Hepatocyte (in vitro differentiated cells): ENCODE data around the gene RBBP5. TPM values are rescaled to one million over a fixed set of nuclear protein-coding genes. Genes with fewer than 3 reads are reported as not detected.

ENCODE experiments used
- DNase-seq: peaks from one replicate; pipeline ENCODE4 v3.0.0-alpha.2; 2016; ENCODE audit warnings: low spot score
- H2AFZ ChIP-seq: fragments of 200-600 bp; sonication (generic); 2 replicates; pipeline ENCODE4 v1.6.0; 2016; ENCODE audit warnings: antibody characterized with exemption, mild to moderate bottlenecking
- H3K27ac ChIP-seq: fragments of 200-600 bp; sonication (generic); 2 replicates; pipeline ENCODE4 v1.5.1; 2016; ENCODE audit warnings: mild to moderate bottlenecking
- H3K27me3 ChIP-seq: fragments of 200-600 bp; sonication (generic); 2 replicates; pipeline ENCODE4 v1.6.1; 2016
- H3K36me3 ChIP-seq: fragments of 200-600 bp; sonication (generic); replicated peaks from 2 replicates; pipeline ENCODE4 v1.5.1; 2016; ENCODE audit warnings: low read depth; ENCODE audit not compliant: insufficient read depth
- H3K4me1 ChIP-seq: fragments of 200-600 bp; sonication (generic); 2 replicates; pipeline ENCODE4 v1.5.1; 2016; ENCODE audit warnings: mild to moderate bottlenecking, moderate library complexity; ENCODE audit not compliant: insufficient read depth
- H3K4me2 ChIP-seq: fragments of 200-600 bp; sonication (generic); 2 replicates; pipeline ENCODE4 v1.6.0; 2016
- H3K4me3 ChIP-seq: fragments of 200-600 bp; sonication (generic); 2 replicates; pipeline ENCODE4 v1.5.1; 2016; ENCODE audit warnings: mild to moderate bottlenecking
- H3K79me2 ChIP-seq: fragments of 200-600 bp; sonication (generic); 2 replicates; pipeline ENCODE4 v1.6.0; 2017; ENCODE audit warnings: mild to moderate bottlenecking
- H3K9me2 ChIP-seq: fragments of 200-600 bp; sonication (generic); replicated peaks from 2 replicates; pipeline ENCODE4 v1.6.0; 2017; ENCODE audit warnings: mild to moderate bottlenecking; ENCODE audit not compliant: insufficient read depth
- H3K9me3 ChIP-seq: fragments of 200-600 bp; sonication (generic); 2 replicates; pipeline ENCODE4 v1.5.1; 2016; ENCODE audit warnings: low read depth, mild to moderate bottlenecking
- H4K20me1 ChIP-seq: fragments of 200-600 bp; sonication (generic); 2 replicates; pipeline ENCODE4 v1.6.0; 2016; ENCODE audit warnings: mild to moderate bottlenecking; ENCODE audit not compliant: insufficient read depth, poor library complexity, severe bottlenecking
- EZH2 ChIP-seq: fragments of 200-600 bp; sonication (generic); IDR thresholded peaks from 2 replicates; pipeline ENCODE4 v1.6.1; 2016; ENCODE audit warnings: antibody characterized with exemption, mild to moderate bottlenecking, borderline replicate concordance
- EZH2phosphoT487 ChIP-seq: fragments of 200-600 bp; sonication (generic); IDR thresholded peaks from one replicate; pipeline ENCODE4 v1.6.1; 2018; ENCODE audit warnings: antibody characterized with exemption, mild to moderate bottlenecking, low read depth, moderate library complexity; ENCODE audit not compliant: unreplicated experiment, severe bottlenecking
- WGBS: methylation state at CpG from one replicate; pipeline ENCODE4 v1.1.6; 2016; ENCODE audit warnings: low lambda C conversion rate; ENCODE audit errors: missing lambda C conversion rate; 5-methylcytosine and 5-hydroxymethylcytosine counted together
- polyA plus RNA-seq: library from polyadenylated mRNA; unstranded; fragments of >200 nt; fragmentation: Nextera tagmentation; extraction: Ambion mirVana; gene quantifications from 2 replicates; pipeline ENCODE4 v1.2.1, GENCODE V29; 2016
- total RNA-seq: library from RNA; depleted of rRNA; stranded (reverse); fragments of >200 nt; gene quantifications from 2 replicates; pipeline ENCODE4 v1.2.3, GENCODE V29; 2014
- TF ChIP-seq, protein P1 (sequence below): fragments of 200-600 bp; sonication (generic); IDR thresholded peaks from 2 replicates; pipeline ENCODE4 v1.5.1; 2016; ENCODE audit warnings: antibody characterized with exemption, mild to moderate bottlenecking; ENCODE audit not compliant: poor library complexity

The RBBP5 gene
- total and polyA plus RNA-seq, 2 experiments from 2014 or later: 9.0 to 15.3 TPM

DNA sequence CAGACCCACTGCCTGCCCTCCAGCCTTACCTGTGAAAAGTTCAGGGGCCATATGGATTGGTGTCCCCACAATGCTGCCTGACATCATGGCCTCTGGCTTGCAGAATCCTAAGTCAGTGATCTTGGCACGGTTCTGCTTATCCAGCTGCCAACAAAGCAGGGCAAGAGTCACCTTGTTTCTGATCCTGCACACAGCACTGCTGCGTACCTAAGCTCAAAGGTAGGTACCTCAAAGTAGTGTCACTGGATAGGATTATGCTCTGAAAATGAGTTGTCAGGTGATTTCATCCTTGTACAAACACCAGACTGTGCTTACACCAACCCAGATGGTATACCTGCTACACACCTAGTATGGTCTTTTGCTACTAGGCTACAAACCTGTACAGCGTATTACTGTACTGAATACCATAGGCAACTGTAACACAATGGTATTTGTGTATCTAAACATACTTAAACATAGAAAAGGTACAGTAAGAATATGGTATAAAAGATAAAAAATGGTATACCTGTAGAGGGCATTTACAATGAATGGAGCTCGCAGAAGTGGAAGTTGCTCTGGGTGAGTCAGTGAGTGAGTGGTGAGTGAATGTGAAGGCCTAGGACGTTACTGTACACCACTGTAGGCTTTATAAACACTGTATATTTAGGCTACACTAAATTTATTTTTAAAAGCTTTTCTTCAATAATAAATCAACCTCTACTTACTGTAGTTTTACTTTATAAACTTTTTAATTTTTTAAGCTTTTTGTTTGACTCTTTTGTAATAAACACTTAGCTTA lies 29.1 kb upstream of the RBBP5 start:
- Histone ChIP-seq H4K20me1 (no peaks in the 10 kb centered on the region), H3K27ac (peak overlapping the region; percentile 13), H3K9me2 (no peaks in the 10 kb centered on the region), H3K4me3 (no peak overlapping the region), H3K79me2 (no peaks in the 10 kb centered on the region), H3K9me3 (no peaks in the 10 kb centered on the region), H3K4me2 (no peak overlapping the region), H3K36me3 (peaks cover 2% of the 10 kb centered on the region), H3K4me1 (no peaks in the 10 kb centered on the region), H3K27me3 (no peaks in the 10 kb centered on the region), H2AFZ (no peak overlapping the region)
- peak; percentile 8 for DNase-seq
- 84% methylated on average over 5 of the region's 5 CpGs for WGBS
- TF ChIP-seq EZH2: no peak
- TF ChIP-seq, protein P1, sequence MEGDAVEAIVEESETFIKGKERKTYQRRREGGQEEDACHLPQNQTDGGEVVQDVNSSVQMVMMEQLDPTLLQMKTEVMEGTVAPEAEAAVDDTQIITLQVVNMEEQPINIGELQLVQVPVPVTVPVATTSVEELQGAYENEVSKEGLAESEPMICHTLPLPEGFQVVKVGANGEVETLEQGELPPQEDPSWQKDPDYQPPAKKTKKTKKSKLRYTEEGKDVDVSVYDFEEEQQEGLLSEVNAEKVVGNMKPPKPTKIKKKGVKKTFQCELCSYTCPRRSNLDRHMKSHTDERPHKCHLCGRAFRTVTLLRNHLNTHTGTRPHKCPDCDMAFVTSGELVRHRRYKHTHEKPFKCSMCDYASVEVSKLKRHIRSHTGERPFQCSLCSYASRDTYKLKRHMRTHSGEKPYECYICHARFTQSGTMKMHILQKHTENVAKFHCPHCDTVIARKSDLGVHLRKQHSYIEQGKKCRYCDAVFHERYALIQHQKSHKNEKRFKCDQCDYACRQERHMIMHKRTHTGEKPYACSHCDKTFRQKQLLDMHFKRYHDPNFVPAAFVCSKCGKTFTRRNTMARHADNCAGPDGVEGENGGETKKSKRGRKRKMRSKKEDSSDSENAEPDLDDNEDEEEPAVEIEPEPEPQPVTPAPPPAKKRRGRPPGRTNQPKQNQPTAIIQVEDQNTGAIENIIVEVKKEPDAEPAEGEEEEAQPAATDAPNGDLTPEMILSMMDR: no peak
- TF ChIP-seq EZH2phosphoT487: no peak

GRCh38 chr1:205147191-205147835 lies 25.5 kb upstream of the RBBP5 start:
- DNase-seq: no peak
- Histone ChIP-seq H3K27ac (no peak overlapping the region), H2AFZ (no peak overlapping the region), H4K20me1 (no peaks in the 10 kb centered on the region), H3K4me1 (peaks cover 10% of the 10 kb centered on the region), H3K27me3 (no peaks in the 10 kb centered on the region), H3K9me2 (no peaks in the 10 kb centered on the region), H3K4me2 (no peak overlapping the region), H3K9me3 (no peaks in the 10 kb centered on the region), H3K36me3 (no peaks in the 10 kb centered on the region), H3K4me3 (no peak overlapping the region), H3K79me2 (no peaks in the 10 kb centered on the region)
- no peak for TF ChIP-seq EZH2phosphoT487
- TF ChIP-seq, protein P1: no peak
- WGBS: 89% methylated on average over 6 of the region's 6 CpGs

GRCh38 chr1:205144751-205145150 lies 23.0 kb upstream of the RBBP5 start:
- WGBS: 25% methylated on average over 1 of the region's 1 CpG

More at GRCh38 chr1:205144751-205145150, 23.0 kb upstream of the RBBP5 start:
- Histone ChIP-seq H3K27me3 (no peaks in the 10 kb centered on the region), H3K27ac (peak overlapping the region; percentile 31), H3K36me3 (no peaks in the 10 kb centered on the region), H3K4me2 (no peak overlapping the region), H3K4me3 (no peak overlapping the region), H3K9me3 (no peaks in the 10 kb centered on the region), H2AFZ (no peak overlapping the region), H4K20me1 (no peaks in the 10 kb centered on the region), H3K4me1 (peaks cover 20% of the 10 kb centered on the region), H3K79me2 (no peaks in the 10 kb centered on the region), H3K9me2 (no peaks in the 10 kb centered on the region)
- TF ChIP-seq EZH2 (no peak), EZH2phosphoT487 (no peak)
- TF ChIP-seq, protein P1: no peak
- DNase-seq: peak; percentile 19
